ENCODE measurements around the gene MYO16.

The MYO16 gene

DNA sequence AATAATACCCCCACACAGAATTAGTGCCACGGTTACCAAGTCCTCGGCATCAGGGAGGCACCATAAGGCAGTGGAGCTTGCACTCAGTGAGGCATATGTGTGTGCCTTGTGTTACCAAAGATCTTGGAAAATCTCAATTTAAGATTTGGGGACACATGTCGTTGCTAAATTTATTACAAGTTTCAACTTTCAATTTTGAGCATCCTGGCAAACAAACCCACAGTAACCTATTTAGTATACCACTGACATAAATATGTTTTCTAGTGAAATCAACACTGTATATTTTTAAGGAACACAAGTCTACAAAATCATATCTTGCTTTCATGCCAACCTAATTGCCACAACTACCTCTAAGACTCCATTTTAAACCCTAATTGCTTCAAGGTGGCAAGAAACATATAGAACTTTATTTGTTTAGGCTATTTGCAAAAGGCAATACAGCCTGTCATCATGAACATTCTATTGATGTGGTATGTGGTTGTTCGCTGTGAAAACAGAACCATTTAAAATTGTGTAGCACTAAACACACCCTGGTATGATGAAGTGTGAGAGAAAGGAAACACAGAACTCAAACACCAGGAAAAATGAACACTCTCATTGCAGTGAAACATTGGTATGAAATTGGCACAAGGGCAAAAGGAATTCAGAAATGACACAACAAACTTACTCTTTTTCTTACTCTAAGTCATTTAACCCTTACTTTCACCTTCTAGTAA, 625.9 kb downstream of the MYO16 start:
- DNase-seq = no peak

DNA sequence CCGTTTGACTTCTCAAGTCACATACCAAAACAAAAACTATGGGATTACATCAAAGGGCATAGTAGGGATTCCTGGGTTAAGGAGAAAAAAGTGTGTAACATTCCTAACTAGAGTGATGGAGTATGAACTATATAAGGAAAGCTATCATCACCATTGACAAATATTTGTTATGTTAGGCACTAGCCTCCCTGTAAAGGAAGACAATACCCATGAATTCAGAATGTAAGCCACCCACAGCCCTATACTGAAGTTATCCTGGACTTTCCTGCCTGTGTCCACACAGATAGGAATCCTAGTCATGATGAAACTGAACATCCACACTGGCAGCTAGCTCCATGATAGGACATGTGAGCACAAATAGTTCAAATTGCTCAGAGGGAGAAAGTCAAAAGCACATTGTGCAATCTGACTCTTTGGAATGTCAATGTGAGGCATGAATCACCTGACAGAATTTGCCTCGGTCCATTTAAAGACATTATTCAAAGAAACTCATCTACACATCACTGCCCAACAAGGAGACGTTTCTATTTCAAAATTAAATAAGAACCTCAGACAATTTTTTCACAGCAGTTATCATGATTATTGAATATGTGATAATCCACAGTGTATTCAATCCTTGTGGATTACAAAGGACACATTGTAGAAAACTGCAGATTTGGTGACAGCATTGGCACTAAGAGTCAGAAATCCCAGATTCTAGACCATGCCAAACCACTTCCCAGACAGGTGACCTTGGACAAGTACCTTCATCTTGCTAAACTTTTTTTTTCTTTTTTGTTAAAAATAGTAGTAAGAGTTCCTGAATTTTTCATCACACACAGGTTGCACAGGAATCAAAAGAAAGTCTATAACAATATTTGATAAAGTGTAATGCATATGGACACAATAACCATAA, 627.7 kb downstream of the MYO16 start:
- no peak for DNase-seq

Measured in KG1 (cell line).